NCI-H460 (cell line): ENCODE results near the gene PCDHA8. TPM values are rescaled to one million over a fixed set of nuclear protein-coding genes. Genes with fewer than 3 reads are reported as not detected.
"Not testable (repeated sequence)": the region's sequence is repeated elsewhere in the genome, so short reads cannot be mapped to it uniquely, and the experiment has no call there.

ENCODE experiments used
- DNase-seq: peaks from one replicate; pipeline ENCODE4 v3.0.0-alpha.2; 2016; ENCODE audit warnings: low read depth; ENCODE audit errors: extremely low read depth
- polyA plus RNA-seq: library from polyadenylated mRNA; depleted of rRNA; stranded (reverse); fragments of >200 nt; gene quantifications from 2 replicates; pipeline ENCODE4 v1.2.3, GENCODE V29; 2014; cell fraction: nucleus; rRNA removed
- total RNA-seq: library from RNA; depleted of rRNA; stranded (reverse); fragments of >200 nt; shearing (Covaris generic); gene quantifications from 2 replicates; pipeline ENCODE4 v1.2.3, GENCODE V29; 2014; rRNA removed

The PCDHA8 gene, protein sequence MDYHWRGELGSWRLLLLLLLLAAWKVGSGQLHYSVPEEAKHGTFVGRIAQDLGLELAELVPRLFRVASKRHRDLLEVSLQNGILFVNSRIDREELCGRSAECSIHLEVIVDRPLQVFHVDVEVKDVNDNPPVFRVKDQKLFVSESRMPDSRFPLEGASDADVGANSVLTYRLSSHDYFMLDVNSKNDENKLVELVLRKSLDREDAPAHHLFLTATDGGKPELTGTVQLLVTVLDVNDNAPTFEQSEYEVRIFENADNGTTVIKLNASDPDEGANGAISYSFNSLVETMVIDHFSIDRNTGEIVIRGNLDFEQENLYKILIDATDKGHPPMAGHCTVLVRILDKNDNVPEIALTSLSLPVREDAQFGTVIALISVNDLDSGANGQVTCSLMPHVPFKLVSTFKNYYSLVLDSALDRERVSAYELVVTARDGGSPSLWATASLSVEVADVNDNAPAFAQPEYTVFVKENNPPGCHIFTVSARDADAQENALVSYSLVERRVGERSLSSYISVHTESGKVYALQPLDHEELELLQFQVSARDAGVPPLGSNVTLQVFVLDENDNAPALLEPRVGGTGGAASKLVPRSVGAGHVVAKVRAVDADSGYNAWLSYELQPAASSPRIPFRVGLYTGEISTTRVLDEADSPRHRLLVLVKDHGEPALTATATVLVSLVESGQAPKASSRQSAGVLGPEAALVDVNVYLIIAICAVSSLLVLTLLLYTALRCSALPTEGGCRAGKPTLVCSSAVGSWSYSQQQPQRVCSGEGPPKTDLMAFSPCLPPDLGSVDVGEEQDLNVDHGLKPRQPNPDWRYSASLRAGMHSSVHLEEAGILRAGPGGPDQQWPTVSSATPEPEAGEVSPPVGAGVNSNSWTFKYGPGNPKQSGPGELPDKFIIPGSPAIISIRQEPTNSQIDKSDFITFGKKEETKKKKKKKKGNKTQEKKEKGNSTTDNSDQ
- total RNA-seq: 0.05 TPM in 1 of 2 replicates, not detected in the other
- polyA plus RNA-seq: not detected in 2 replicates

GRCh38 chr5:140840978-140841962 lies at the start of gene PCDHA8:
PCDHA8 (plus strand) TSS chr5:140841187; CDS start chr5:140841322, 135 bp downstream.
- peak; percentile 46 for DNase-seq

DNA sequence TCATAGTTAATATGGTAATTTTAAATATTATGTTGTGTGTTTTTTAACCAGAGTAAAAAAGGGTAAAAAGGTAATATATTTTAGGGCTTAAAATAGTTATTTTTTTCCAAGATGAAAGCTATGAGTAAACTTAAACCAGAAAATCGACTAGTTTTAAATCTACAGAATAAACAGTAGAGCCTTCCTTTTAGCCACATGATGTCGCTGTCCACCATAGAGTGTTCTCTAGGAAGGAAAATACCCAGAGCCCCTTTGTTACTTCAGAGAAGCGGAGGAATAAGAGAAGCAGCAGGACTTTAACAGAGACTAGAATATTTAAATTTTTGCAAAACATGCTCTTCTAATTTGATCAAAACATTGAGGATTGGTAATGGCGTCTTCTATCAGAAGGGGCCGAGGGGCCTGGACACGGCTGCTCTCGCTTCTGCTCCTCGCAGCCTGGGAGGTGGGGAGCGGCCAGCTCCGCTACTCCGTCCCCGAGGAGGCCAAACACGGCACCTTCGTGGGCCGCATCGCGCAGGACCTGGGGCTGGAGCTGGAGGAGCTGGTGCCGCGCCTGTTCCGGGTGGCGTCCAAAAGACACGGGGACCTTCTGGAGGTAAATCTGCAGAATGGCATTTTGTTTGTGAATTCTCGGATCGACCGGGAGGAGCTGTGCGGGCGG lies 46.3 kb upstream of the PCDHA8 start, which contains the start of gene PCDHA2:
Gene PCDHA2 (plus strand): TSS at position 258 of the 664 bp plus-strand sequence.
- no peak for DNase-seq

DNA sequence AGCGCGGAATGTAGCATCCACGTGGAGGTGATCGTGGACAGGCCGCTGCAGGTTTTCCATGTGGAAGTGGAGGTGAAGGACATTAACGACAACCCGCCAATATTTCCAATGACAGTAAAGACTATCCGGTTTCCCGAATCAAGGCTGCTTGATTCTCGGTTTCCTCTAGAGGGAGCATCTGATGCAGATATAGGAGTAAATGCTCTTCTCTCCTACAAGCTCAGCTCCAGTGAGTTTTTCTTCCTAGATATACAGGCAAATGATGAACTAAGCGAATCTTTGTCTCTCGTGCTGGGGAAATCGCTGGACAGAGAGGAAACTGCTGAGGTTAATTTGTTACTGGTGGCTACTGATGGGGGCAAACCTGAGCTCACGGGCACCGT lies 45.7 kb upstream of the PCDHA8 start:
- no peak for DNase-seq

DNA sequence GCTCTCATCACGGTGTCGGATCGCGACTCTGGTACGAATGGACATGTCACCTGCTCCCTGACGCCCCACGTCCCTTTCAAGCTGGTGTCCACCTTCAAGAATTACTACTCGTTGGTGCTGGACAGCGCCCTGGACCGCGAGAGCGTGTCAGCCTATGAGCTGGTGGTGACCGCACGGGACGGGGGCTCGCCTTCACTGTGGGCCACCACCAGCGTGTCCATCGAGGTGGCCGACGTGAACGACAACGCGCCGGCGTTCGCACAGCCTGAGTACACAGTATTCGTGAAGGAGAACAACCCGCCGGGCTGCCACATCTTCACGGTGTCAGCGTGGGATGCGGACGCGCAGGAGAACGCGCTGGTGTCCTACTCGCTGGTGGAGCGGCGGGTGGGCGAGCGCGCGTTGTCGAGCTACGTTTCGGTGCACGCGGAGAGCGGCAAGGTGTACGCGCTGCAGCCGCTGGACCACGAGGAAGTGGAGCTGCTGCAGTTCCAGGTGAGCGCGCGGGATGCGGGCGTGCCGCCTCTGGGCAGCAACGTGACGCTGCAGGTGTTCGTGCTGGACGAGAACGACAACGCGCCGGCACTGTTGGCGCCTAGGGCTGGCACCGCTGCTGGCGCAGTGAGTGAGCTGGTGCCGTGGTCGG lies 44.8 kb upstream of the PCDHA8 start:
- not testable (repeated sequence) for DNase-seq

DNA sequence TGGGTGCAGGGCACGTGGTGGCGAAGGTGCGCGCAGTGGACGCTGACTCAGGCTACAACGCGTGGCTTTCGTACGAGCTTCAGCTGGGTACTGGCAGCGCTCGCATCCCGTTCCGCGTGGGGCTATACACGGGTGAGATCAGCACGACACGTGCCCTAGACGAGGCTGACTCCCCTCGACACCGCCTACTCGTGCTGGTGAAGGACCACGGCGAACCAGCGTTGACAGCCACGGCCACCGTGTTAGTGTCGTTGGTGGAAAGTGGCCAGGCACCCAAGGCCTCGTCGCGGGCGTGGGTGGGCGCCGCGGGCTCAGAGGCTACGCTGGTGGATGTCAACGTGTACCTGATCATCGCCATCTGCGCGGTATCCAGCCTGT lies 44.3 kb upstream of the PCDHA8 start:
- DNase-seq: no peak

GRCh38 chr5:140800816-140801493 lies 40.0 kb upstream of the PCDHA8 start, which contains the start of gene PCDHA3:
PCDHA3 (plus strand) TSS chr5:140801057.
- no peak for DNase-seq

GRCh38 chr5:140801494-140801841 lies 39.5 kb upstream of the PCDHA8 start:
- DNase-seq: no peak

- not testable (repeated sequence) for DNase-seq
Measured at GRCh38 chr5:140802381-140802780, 38.6 kb upstream of the PCDHA8 start.

DNA sequence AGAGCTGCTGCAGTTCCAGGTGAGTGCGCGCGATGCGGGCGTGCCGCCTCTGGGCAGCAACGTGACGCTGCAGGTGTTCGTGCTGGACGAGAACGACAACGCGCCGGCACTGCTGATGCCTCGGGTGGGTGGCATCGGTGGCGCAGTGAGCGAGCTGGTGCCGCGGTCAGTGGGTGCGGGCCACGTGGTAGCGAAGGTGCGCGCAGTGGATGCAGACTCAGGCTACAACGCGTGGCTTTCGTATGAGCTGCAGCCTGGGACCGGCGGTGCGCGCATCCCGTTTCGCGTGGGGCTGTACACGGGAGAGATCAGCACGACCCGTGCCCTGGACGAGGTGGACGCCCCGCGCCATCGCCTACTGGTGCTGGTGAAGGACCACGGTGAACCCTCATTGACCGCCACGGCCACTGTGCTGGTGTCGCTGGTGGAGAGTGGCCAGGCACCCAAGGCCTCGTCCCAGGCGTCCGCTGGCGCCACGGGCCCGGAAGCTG lies 38.2 kb upstream of the PCDHA8 start:
- DNase-seq: no peak

GRCh38 chr5:140806834-140807775 lies 33.9 kb upstream of the PCDHA8 start, which contains the start of gene PCDHA4:
PCDHA4 (plus strand) TSS chr5:140807068.
- DNase-seq: peak; percentile 14

- DNase-seq: not testable (repeated sequence)
Measured at GRCh38 chr5:140808241-140808888, 32.6 kb upstream of the PCDHA8 start.

- DNase-seq: no peak
Measured at GRCh38 chr5:140808889-140809291, 32.1 kb upstream of the PCDHA8 start.

GRCh38 chr5:140821375-140822280 lies 19.4 kb upstream of the PCDHA8 start, which contains the start of gene PCDHA5:
PCDHA5 (plus strand) TSS chr5:140821613.
- peak; percentile 17 for DNase-seq

DNA sequence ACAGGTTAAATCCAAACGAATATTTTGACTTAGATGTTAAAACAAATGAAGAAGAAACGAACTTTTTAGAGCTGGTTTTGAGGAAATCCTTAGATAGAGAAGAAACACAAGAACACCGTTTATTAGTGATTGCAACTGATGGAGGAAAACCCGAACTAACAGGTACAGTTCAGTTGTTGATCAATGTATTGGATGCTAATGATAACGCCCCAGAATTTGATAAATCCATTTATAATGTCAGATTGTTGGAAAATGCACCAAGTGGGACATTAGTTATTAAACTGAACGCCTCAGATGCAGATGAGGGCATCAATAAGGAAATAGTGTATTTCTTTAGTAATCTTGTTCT lies 18.7 kb upstream of the PCDHA8 start:
- DNase-seq: no peak

- not testable (repeated sequence) for DNase-seq
Measured at GRCh38 chr5:140822969-140823368, 18.0 kb upstream of the PCDHA8 start.
